ENCODE results near the gene GFAP.

- TF ChIP-seq CTCF (conservative IDR thresholded peaks at IDR 0.05) (no peak), ZFX (IDR thresholded peaks at IDR 0.05) (no peak)
These were observed 44.7 kb upstream of the GFAP start for GRCh38 chr17:44959821-44960531.
